ENCODE data around the gene MASP1.

- TF ChIP-seq CTCF (conservative IDR thresholded peaks at IDR 0.05; ENCODE audit: low read length) (peak; percentile 21), EZH2phosphoT487 (IDR thresholded peaks at IDR 0.05; ENCODE audit: borderline replicate concordance) (no peak)
Observed at GRCh38 chr3:187259171-187259570, 32.4 kb downstream of the MASP1 start.

Data from Loucy (cell line).